GM19240 (cell line): ENCODE results near the gene RNF166.
A peak's percentile ranks its signal among the peaks of the same experiment; 100 is the strongest.
"Not testable (repeated sequence)": the region's sequence is repeated elsewhere in the genome, so short reads cannot be mapped to it uniquely, and the experiment has no call there.

Source experiments
- DNase-seq: peaks from one replicate; pipeline ENCODE4 v3.0.0; 2011; ENCODE audit warnings: low spot score; ENCODE audit not compliant: insufficient read length

The RNF166 gene

GRCh38 chr16:88676502-88677242 lies 29.5 kb downstream of the RNF166 start:
- no peak for DNase-seq

GRCh38 chr16:88673716-88674379 lies 32.4 kb downstream of the RNF166 start:
- DNase-seq, result no peak

GRCh38 chr16:88672776-88673175 lies 33.4 kb downstream of the RNF166 start:
- no peak for DNase-seq

- DNase-seq, result no peak
Observed at GRCh38 chr16:88671806-88672205, 34.4 kb downstream of the RNF166 start.

- DNase-seq, result no peak
Observed at GRCh38 chr16:88669980-88670379, 36.2 kb downstream of the RNF166 start.

- not testable (repeated sequence) for DNase-seq
Observed at GRCh38 chr16:88669493-88669892, 36.7 kb downstream of the RNF166 start.

GRCh38 chr16:88667461-88667860 lies 38.7 kb downstream of the RNF166 start:
- DNase-seq, result no peak

GRCh38 chr16:88665570-88665969 lies 40.6 kb downstream of the RNF166 start:
- DNase-seq, result no peak

GRCh38 chr16:88665148-88665547 lies 41.1 kb downstream of the RNF166 start:
- DNase-seq, result no peak

GRCh38 chr16:88662843-88663606 lies 43.2 kb downstream of the RNF166 start, which contains the start of gene MVD:
TSS of gene MVD (minus strand) at chr16:88663091. CDS start at chr16:88663080, 11 bp downstream.
- peak; percentile 99 for DNase-seq

GRCh38 chr16:88662222-88662842 lies 43.9 kb downstream of the RNF166 start:
- DNase-seq, result no peak

GRCh38 chr16:88661468-88661867 lies 44.7 kb downstream of the RNF166 start:
- DNase-seq, result no peak

- no peak for DNase-seq
Observed at GRCh38 chr16:88659160-88659559, 47.0 kb downstream of the RNF166 start.

- DNase-seq, result no peak
Observed at GRCh38 chr16:88658714-88659113, 47.5 kb downstream of the RNF166 start.

GRCh38 chr16:88657371-88657770 lies 48.8 kb downstream of the RNF166 start:
- DNase-seq, result no peak

- DNase-seq, result no peak
Observed at GRCh38 chr16:88656291-88656980, 49.8 kb downstream of the RNF166 start.

GRCh38 chr16:88655733-88656281 lies 50.4 kb downstream of the RNF166 start:
- no peak for DNase-seq

- DNase-seq, result no peak
Observed at GRCh38 chr16:88655053-88655732, 51.0 kb downstream of the RNF166 start.

GRCh38 chr16:88654363-88655052 lies 51.7 kb downstream of the RNF166 start:
- DNase-seq, result no peak
